ENCODE results near the gene HOMER1. TPM values are rescaled to one million over a fixed set of nuclear protein-coding genes. Genes with fewer than 3 reads are reported as not detected.

Gene HOMER1
- total and polyA plus RNA-seq, 7 donors: 0.23 to 31.0 (median 8.3) TPM

- intact Hi-C loops (cut with DNase I): no loop called here
- Histone ChIP-seq H3K4me3 (no peak overlapping the region), H3K36me3 (no peaks in the 10 kb centered on the region), H3K27me3 (no peaks in the 10 kb centered on the region), H3K27ac (no peak overlapping the region), H3K4me1 (peaks cover 0 to 11% (median 0%) of the 10 kb centered on the region in 4 donors), H3K9me3 (peaks cover 0 to 3% (median under 1%) of the 10 kb centered on the region in 4 donors)
- TF ChIP-seq POLR2AphosphoS5 (IDR thresholded peaks at IDR 0.05): no peak
- no peak for TF ChIP-seq CTCF (IDR thresholded peaks at IDR 0.05)
- no peak for TF ChIP-seq EP300 (IDR thresholded peaks at IDR 0.05)
- TF ChIP-seq POLR2A (IDR thresholded peaks at IDR 0.05): no peak
- no peak for DNase-seq
Observed at GRCh38 chr5:79413112-79413511, 100.8 kb downstream of the HOMER1 start.

GRCh38 chr5:79408028-79408427 lies 105.9 kb downstream of the HOMER1 start:
- Histone ChIP-seq H3K4me3 (no peak overlapping the region), H3K27ac (no peak overlapping the region), H3K4me1 (no peaks in the 10 kb centered on the region), H3K9me3 (peaks cover 0 to 3% (median under 1%) of the 10 kb centered on the region in 4 donors), H3K27me3 (no peaks in the 10 kb centered on the region), H3K36me3 (no peaks in the 10 kb centered on the region)
- intact Hi-C loops (cut with DNase I): no loop called here
- no peak for DNase-seq
- TF ChIP-seq EP300 (IDR thresholded peaks at IDR 0.05) (no peak), CTCF (IDR thresholded peaks at IDR 0.05) (no peak), POLR2A (IDR thresholded peaks at IDR 0.05) (no peak), POLR2AphosphoS5 (IDR thresholded peaks at IDR 0.05) (no peak)

GRCh38 chr5:79407591-79407990 lies 106.3 kb downstream of the HOMER1 start:
- WGBS, 2 donors: 94 to 95% methylated on average over 1 of the region's 1 CpG

GRCh38 chr5:79401216-79401615 lies 112.7 kb downstream of the HOMER1 start:
- H3K4me3 ChIP-seq: no peak overlapping the region
- no peaks in the 10 kb centered on the region for H3K27me3 ChIP-seq
- no peak for DNase-seq
- TF ChIP-seq CTCF (IDR thresholded peaks at IDR 0.05): no peak
- no peak for TF ChIP-seq POLR2A (IDR thresholded peaks at IDR 0.05)
- no peak for TF ChIP-seq EP300 (IDR thresholded peaks at IDR 0.05)
- TF ChIP-seq POLR2AphosphoS5 (IDR thresholded peaks at IDR 0.05): no peak
- no peaks in the 10 kb centered on the region for H3K9me3 ChIP-seq
- intact Hi-C loops (cut with DNase I): no loop called here
- H3K27ac ChIP-seq: no peak overlapping the region
- no peaks in the 10 kb centered on the region for H3K4me1 ChIP-seq
- H3K36me3 ChIP-seq: no peaks in the 10 kb centered on the region
- WGBS, 2 donors: 86 to 87% methylated on average over 5 of the region's 5 CpGs

More at GRCh38 chr5:79407591-79407990, 106.3 kb downstream of the HOMER1 start:
- Histone ChIP-seq H3K36me3 (no peaks in the 10 kb centered on the region), H3K9me3 (peaks cover 0 to 3% (median under 1%) of the 10 kb centered on the region in 4 donors), H3K4me3 (no peak overlapping the region), H3K27ac (no peak overlapping the region), H3K4me1 (no peaks in the 10 kb centered on the region), H3K27me3 (no peaks in the 10 kb centered on the region)
- no peak for DNase-seq
- intact Hi-C loops (cut with DNase I): no loop called here
- no peak for TF ChIP-seq POLR2A (IDR thresholded peaks at IDR 0.05)
- no peak for TF ChIP-seq EP300 (IDR thresholded peaks at IDR 0.05)
- no peak for TF ChIP-seq POLR2AphosphoS5 (IDR thresholded peaks at IDR 0.05)
- TF ChIP-seq CTCF (IDR thresholded peaks at IDR 0.05): no peak

- WGBS, 2 donors: 96 to 99% methylated on average over 1 of the region's 1 CpG
Observed at GRCh38 chr5:79399046-79399445, 114.9 kb downstream of the HOMER1 start.

More at GRCh38 chr5:79399046-79399445, 114.9 kb downstream of the HOMER1 start:
- H3K9me3 ChIP-seq: no peaks in the 10 kb centered on the region
- H3K27ac ChIP-seq: no peak overlapping the region
- intact Hi-C loops (cut with DNase I): no loop called here
- DNase-seq: no peak
- H3K4me3 ChIP-seq: no peak overlapping the region
- H3K27me3 ChIP-seq: no peaks in the 10 kb centered on the region
- no peaks in the 10 kb centered on the region for H3K4me1 ChIP-seq
- no peak for TF ChIP-seq CTCF (IDR thresholded peaks at IDR 0.05)
- TF ChIP-seq POLR2AphosphoS5 (IDR thresholded peaks at IDR 0.05): no peak
- no peaks in the 10 kb centered on the region for H3K36me3 ChIP-seq

All from sigmoid colon (tissue), 7 donors.